HG02588 (cell line): ENCODE results near the gene ZSCAN20.

Source experiments
- ATAC-seq: cut with Tn5 transposase; IDR thresholded peaks from one replicate; pipeline ENCODE4 v1.9.1; 2021; ENCODE audit warnings: mild to moderate bottlenecking, moderate library complexity; ENCODE audit not compliant: unreplicated experiment

Gene ZSCAN20

DNA sequence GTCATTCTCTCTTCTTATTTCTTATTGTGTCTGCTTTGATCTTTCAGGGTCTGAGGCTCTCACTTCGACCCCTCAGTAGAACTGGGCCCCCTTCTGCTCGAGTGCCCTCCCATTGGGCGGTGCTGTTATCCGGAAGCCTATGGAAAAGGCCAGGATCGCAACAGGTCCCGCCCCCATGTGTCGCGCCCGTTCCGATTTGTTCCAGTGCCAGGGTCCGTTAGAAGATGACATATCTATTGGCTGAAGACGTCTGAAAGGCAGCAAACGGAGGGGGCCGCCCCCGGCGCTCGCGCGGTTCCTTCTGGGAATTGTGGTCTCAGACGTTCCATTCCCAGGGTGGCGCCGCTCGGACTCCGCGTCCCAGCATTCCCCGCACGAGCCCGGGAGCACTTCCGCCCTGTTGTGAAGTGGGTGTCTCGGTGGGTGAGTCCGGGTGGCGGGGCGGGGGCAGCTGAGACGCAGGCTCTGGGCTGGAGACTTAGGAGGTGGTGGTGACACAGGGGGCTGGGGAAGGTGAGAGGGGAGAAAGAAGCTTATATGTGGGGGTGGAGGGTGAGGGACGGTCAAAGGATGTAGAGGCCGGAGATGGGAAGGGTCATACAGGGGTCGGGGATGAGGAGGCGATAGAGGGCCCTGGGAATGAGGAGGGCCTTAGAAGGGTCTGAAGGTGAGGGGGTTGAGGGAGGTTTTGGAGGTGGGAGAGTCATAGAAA is at the start of gene ZSCAN20:
TSS of gene ZSCAN20 (plus strand) at position 377 of the 712 bp plus-strand sequence. CDS start 6,644 bp downstream, outside the sequence.
- ATAC-seq = peak; percentile 88

DNA sequence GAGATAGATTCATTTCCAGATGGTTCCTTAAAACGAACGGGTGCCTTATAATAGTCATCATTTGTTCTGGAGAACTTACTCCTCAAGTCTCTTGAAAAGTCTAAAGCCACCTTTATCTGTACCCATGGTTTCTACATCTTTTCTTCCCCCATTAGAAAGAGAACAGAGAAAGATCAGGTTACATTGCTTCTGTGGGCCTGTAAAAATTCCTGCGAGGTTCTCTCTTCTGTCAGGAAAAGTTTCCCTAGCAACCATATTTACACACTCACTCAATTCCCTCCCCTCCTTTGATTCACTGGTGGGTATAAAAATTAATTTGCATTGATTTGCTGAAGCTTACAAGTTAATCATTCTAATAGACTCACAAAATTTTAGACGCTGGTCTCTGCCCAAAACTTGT is 48.2 kb upstream of the ZSCAN20 start:
- no peak for ATAC-seq

DNA sequence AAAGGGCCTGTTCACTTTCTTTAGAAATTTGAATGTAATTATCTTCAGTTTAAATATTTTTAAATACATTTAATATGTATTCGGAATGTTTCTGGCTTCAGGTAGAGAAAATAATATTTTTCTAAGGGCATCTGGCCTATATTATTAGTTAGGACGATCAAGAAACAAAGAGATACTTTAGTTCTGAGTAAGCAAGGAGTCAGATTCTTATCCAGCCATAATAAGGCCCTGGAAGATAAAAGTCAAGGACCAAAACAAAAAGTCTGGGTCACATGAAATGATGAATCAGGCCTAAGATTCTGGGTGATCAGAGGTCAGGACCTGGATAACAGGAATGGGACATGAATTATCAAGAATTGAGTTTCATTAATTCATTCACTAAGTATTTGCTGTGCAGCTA is 47.8 kb upstream of the ZSCAN20 start:
- ATAC-seq = no peak

DNA sequence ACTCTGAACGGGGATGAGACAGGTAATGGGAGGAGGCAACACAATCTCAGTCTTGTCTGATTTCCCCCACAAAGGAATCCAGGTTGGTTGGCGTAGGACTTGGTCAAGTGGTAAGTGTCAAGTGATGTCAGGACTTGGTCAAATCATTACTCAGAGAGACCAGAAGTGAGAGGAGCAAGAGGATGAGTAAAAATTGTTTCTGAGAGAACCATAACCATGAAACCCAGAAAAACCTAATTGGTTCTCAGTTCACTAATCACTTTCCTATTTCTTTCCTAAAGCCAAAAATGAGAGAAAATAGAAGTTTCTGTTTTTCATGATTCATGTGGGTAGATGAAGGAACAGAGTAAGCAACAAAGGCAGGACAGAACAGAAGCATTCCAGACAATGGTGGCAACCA is 46.5 kb upstream of the ZSCAN20 start:
- no peak for ATAC-seq

DNA sequence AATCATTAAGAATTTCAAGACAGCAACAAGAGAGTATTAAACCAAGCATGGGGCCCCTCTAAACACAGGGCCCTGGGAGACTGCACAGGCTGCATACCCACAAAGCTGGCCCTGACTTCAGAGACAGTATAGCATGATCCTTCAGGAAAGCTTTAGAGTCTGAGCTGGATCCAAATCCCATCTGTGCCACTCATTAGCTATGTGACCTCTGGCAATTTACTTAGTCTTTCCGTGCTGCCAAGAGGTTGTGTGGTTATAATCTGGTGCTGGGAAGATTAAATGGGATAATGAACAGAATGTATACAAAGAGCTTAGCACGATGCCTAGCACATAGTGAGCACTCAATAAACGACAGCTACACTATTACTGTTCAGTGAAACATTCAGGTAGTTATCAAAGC is 45.5 kb upstream of the ZSCAN20 start:
- no peak for ATAC-seq

DNA sequence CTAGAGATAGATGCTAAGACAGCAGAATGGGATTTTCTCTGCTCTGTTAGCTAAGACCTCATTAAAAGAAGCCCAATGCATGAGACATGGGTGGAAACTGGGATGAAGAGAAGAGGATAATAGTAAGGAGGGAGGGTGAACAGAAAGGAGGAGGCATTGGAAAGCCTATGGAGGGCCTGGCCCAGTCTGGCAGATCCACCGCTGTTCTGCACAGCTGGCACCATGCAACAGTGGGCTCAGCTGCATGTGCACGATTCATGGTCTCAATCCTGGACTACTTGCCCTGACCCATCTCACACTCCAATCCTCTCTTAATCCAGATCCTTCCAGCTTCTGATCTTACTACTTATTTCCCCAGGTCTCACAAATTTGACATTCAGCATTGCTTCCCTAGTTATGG is 43.8 kb upstream of the ZSCAN20 start:
- ATAC-seq = no peak

DNA sequence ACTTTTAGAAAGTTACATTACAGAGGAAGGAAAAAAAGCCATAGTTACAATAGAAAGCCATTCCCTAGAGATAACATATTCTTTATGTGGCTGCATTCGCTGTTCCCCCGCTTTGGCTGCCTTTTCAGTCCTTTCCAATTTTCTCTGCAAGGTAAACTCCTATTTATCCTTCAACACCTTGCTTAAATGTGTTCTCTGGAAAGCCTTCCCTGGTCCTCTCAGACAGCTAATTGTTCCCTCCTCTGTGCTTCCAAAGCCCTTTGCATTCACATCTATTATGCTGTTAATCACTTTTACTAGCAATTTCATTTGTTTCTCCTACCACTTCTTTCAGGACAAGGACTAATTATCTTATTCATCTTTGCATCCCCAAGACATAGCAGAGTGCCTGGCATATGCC is 43.1 kb upstream of the ZSCAN20 start:
- no peak for ATAC-seq

DNA sequence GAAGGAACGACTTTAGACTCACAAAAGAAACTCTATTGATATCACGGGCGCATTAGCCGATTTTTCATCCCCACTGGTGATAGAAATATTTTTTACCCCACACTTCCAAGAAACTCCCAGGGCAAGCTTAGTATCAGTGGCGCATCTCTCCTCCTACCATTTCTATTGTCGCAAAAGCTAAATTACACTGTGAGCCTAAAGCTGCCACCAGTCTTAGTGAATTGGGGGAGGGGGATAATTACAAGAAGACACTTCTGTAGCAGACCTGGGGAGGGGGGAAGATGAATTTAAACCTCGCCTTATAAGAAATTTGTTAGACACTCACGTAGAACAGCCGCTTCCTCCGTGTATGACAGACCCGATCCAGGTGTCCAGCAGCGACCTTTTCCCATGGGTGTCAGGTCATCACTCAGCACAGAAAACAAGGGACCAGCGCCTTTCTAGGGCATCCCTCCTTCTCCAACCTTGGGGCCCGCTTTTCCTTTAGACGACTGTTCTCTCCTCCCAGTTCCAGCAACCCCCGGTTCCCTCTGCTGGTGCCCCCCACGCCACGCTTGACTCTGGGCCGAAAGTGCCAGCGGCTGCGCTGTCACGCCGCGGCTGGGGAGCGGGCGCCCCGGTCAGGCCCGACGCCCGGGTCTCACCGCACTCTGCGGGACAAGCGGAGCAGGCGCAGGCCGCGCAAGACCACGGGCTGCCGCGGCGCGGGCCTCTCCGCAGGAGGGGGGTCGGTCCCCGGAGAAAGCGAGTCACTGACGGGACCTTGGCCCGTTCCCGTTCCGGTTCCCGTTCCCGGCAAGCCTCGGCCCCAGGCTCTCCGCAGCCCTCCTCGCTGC is 42.4 kb upstream of the ZSCAN20 start:
- no peak for ATAC-seq

DNA sequence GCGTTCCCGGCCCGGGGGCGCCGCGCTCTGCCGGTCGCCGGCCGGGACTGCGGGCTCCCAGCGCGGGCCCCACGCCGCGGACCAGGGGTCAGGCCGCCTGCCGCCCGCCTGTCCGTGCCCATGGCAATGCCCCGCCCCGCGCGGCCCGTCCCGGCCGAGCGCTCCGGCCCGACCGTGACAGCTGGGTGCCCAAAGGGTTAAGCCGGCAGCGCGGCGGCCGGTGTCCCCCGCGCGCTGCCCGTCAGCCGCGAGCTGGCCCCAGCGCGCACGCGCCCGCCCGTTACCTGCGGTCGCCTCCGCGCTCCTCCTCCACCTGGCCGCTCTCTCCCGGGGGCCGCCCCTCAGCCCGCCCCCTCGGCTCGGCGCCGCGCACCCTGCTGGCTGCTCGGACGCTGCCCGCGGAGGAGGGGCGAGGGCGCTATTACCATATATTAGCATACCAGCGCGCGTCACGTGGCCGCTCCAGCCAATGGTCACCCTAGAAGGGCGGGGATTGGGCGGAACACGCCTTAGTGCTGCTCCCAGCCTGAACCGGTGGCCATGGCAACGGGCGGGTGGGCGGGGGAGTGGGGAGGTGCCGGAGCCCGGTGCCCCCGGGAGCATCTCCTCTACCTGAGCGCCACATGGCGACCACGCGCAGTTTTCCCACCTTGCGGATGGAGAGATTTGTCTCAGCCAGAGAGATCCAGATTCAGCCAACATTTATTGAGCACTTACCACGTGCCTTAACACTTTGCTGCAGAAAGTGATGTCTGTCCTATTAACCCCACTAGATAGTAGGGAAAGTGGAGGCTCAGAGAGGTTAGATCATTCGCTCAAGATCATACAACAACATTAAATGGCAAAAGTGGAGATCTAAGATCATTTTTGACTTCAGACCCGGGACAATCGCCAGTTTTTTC is 41.5 kb upstream of the ZSCAN20 start, which contains the start of gene PHC2:
TSS of gene PHC2 (minus strand) at position 404 of the 902 bp plus-strand sequence. CDS start 55,556 bp downstream, outside the sequence.
- ATAC-seq = peak; percentile 87

DNA sequence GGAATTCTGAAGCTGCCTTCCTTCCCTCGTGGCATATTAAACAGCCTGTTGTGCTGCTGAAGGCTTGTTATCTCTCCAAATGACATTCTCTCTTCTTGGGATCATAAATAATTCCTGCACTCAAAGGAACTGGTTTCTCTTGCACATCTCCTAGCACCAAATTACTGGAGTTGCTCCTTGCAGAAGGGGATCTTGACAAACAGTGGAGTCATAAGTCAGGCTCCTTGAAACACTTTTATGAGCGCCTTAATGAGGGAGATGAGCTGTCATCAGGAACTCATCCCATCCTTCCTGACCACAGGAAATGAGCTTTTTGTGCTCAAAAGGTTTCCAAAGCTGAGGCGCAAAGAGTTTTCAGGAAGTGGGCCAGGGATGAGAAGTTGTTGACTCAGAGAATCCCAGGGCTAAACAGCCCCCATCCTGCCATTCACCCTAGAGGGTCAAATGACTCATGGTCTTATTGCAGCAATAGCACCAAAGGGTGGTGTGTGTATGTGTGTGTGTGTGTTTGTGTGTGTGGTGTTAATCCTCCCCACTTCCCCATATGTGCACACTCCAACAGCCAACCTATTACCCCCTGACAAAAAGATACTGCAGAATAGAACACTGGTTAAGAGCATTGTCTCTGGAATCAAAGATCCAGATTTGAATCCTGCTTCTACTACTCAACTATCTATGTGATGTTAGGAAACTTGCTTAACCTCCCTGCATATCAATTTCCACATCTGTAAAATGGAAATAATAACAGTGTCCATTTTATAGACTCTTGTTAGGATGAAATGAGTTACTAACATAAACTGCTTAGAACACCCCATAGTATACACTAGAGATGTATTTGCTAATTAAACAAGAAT is 38.7 kb upstream of the ZSCAN20 start:
- ATAC-seq = no peak

DNA sequence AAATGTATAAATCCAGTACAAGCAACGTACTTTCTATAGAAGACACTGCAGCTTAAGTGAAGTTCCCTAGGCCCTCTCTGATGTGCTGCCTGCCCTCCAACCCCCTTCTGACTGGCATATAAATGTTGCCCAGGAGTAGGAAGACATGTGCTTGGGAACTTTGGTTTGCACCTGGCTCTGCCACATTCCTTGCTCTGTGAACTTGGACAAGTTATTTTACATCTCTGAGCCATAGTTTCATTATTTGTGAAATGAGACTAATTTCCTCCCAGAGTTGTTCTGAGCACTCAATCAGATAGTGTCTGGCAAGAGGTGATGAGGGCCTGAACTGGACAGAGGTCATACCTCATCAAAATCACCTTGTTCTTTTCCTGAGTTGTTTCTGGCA is 38.1 kb upstream of the ZSCAN20 start:
- no peak for ATAC-seq

DNA sequence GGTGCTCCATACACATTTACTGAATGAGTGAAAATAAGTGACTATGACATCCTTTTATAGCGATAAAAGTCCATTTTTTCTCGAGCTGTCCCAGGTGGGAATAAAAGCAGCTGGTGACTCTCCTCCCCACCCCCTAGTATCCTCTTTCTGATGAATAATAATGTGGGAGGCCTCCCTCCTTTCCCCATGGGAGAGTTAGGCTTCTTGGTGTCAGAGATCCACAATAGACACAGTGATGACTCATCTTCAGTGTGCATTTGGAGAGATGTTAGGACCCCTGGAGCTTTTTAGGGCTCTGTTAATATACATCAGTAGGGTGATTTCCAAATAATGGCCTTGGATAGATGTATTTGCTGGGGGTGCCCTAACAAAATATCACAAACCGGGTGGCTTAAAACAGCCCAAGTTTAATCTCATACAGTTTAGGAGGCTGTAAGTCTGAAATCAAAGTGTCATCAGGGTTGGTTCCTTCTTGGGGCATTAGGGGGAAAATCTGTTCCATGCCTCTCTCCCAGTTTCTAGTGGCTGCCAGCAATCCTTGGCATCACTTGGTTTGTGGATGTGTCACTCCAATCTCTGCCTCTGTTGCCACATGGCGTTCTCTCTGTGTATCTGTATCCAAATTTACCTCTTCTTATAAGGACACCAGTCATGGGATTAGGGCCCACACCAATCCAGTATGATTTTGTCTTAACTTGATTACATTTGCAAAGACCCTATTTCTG is 37.2 kb upstream of the ZSCAN20 start:
- ATAC-seq = no peak

DNA sequence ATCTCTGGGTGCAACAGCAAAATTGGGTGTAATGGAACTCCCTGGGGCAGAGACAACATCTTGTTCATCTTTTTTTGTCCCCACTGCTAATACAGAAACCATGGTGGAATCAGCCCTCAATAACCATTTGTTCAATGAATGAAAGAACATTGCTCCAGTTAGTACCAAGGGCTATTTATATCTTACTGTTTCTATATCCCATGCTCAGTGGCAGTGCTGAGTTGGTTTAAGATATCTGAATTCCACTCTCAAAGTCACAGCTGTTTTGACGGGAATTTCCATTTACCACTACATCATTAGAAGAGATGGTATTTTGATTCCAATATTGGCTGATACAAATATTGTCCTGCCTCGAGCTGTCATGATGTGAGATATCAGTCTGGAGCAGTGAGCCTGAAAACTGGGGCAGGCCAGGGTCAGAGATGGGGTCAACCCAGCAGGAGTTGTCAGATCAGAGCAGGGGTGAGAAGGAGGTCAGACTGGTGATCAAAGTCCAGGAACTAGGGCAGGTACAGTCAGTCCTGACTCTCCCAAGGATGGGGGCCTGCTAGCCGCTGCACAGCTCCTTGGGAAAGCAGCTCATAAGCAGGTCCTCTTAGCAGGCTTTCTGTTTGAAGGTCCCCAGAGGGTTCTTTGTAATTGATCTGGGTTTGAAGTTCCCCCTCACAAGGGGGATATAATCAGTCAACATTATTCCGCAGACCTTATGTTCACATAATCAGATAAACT is 35.7 kb upstream of the ZSCAN20 start:
- no peak for ATAC-seq

DNA sequence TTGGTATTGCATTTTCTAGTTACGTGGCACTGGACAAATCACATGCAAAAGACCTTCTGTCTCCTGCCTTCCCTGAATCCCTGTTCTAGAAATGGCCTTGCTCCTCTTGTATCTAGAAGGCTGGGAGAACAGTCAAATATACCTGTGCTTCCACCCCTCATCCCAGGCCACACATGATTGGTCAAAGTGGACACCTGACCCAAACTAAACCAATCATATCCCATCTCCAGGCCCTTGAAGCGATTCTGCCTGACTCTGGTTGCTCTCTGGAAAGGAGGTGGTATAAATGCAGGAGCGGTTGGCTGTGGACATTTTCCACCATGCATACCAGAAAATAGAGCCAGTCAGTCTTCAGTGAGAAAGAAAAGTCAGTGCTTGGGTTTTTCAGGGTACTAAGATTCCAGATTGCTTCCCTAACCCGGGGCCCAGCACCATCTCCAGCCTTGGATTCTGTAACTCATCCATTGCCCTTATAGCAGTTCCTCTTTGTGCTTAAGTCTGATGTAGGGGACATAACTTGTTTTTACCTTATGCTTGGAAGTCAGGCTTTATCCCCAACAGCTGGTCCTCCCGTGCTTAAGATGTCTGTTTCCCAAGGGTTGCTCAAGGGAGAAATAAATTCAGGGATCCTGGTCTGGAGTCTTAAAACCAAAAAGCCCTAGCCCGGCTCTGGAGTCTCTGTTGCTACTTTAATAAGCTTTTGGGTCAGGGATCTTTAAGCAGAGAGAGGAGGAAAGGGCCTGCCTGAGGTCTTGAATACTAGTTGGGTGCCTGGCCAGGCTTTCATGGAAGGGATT is 33.9 kb upstream of the ZSCAN20 start:
- ATAC-seq = no peak

DNA sequence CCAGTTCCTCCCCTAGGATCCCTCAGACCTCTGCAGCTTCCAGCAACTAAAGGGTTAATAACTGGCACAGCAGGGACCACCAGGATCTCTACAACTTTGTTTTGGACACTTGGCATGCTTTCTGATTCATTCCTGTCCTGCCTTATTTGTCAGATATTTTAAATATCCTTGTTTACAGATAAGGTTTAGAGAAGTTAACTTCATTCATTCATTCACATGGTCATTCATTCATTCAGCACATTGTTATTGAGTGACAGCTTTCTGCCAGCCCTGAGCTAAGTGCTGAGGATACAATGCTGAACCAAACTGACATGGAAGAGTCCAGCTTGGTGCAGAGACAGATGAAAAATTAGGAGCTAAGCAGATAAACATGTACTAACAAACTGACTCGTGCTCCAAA is 32.8 kb upstream of the ZSCAN20 start:
- ATAC-seq = no peak

DNA sequence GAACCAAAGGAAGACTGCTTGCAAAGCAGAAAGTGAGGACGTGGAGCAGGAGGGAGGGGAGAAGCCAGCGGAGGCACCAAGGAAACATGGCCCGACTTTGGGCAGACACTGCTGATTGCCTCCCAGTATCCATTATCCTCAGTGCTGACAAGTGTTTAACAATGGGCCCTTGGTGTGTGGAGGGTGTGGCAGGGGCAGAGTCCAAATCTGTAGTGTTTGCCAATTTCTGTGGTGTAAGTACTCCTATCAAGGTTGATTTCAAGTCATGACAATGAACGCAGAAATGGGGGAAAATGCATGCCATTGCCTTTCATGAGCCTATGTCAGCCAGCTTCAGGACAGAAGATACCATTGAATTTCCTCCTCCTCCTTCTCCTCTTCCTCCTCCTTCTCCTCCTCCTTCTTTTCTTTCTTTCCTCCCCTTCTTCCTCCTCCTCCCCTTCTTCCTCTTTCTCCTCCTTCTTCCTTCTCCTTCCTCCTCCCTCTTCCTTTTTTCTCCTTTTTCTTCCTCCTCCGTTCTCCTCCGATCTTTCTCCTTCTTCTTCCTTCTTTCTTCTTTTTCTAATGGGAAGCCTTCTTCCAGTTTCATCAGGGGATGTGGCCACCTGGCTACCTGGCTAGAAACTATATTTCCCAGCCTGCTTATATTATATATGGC is 31.2 kb upstream of the ZSCAN20 start:
- ATAC-seq = no peak

DNA sequence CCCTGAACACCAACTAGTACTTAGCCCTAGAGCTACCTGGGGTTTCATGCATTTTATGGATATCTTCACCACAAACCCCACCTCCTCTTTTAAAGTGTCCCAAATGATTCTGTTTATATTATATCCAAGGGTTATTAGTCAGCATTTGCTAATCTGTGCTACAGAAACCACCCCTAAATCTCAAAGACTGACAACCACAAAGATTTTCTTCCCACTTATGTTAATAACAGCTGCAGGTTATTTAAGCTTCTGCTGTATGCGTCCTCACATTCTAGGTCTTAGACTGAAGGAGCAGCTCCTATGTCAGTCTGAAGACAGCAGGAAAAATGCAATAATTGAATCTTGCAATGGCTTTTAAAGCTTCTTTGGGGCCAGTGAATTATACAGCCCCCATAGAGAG is 30.3 kb upstream of the ZSCAN20 start:
- no peak for ATAC-seq
